ENCODE results near the gene PIAS2. TPM values are rescaled to one million over a fixed set of nuclear protein-coding genes. Genes with fewer than 3 reads are reported as not detected.

The PIAS2 gene
- total RNA-seq, 1 experiment from 2014 or later = 33.6 TPM

GRCh38 chr18:46829947-46830346 lies 87.4 kb downstream of the PIAS2 start:
- no peak overlapping the region for H3K27ac Mint-ChIP-seq (ENCODE audit: unreplicated experiment)
- H3K27me3 Mint-ChIP-seq (ENCODE audit: unreplicated experiment) = no peaks in the 10 kb centered on the region
- no peak overlapping the region for H3K4me3 Mint-ChIP-seq (ENCODE audit: low read depth, unreplicated experiment)
- no peak for TF ChIP-seq CTCF (IDR thresholded peaks at IDR 0.05; ENCODE audit: unreplicated experiment)
- BruUV-seq (replicated peaks) = no TSS peak
- no peaks in the 10 kb centered on the region for H3K4me1 Mint-ChIP-seq (ENCODE audit: low read depth, unreplicated experiment)
- H3K36me3 Mint-ChIP-seq (ENCODE audit: insufficient read depth, unreplicated experiment) = peaks cover 10% of the 10 kb centered on the region
- DNase-seq = no peak
- H3K9me3 Mint-ChIP-seq (ENCODE audit: low read depth, unreplicated experiment) = no peaks in the 10 kb centered on the region
- CTCF ChIA-PET = interaction anchor here (0.5 kb wide), 1 partner anchor 1432 kb away, joined by 3 read pairs; no protein-coding TSS in a partner anchor
- intact Hi-C loops (cut with micrococcal nuclease; ENCODE audit: unreplicated experiment) = no loop called here

GRCh38 chr18:46829531-46829930 lies 87.8 kb downstream of the PIAS2 start:
- Mint-ChIP-seq H3K4me1 (ENCODE audit: low read depth, unreplicated experiment) (no peaks in the 10 kb centered on the region), H3K36me3 (ENCODE audit: insufficient read depth, unreplicated experiment) (peaks cover 10% of the 10 kb centered on the region), H3K9me3 (ENCODE audit: low read depth, unreplicated experiment) (no peaks in the 10 kb centered on the region), H3K27ac (ENCODE audit: unreplicated experiment) (no peak overlapping the region), H3K4me3 (ENCODE audit: low read depth, unreplicated experiment) (no peak overlapping the region), H3K27me3 (ENCODE audit: unreplicated experiment) (no peaks in the 10 kb centered on the region)
- TF ChIP-seq CTCF (IDR thresholded peaks at IDR 0.05; ENCODE audit: unreplicated experiment) = no peak
- CTCF ChIA-PET = no interaction called here
- DNase-seq = no peak
- intact Hi-C loops (cut with micrococcal nuclease; ENCODE audit: unreplicated experiment) = no loop called here
- no TSS peak for BruUV-seq (replicated peaks)

GRCh38 chr18:46821856-46822711 lies 95.2 kb downstream of the PIAS2 start:
- Mint-ChIP-seq H3K4me3 (ENCODE audit: low read depth, unreplicated experiment) (no peak overlapping the region), H3K4me1 (ENCODE audit: low read depth, unreplicated experiment) (no peaks in the 10 kb centered on the region), H3K27ac (ENCODE audit: unreplicated experiment) (no peak overlapping the region), H3K36me3 (ENCODE audit: insufficient read depth, unreplicated experiment) (peaks cover under 1% of the 10 kb centered on the region), H3K9me3 (ENCODE audit: low read depth, unreplicated experiment) (no peaks in the 10 kb centered on the region), H3K27me3 (ENCODE audit: unreplicated experiment) (no peaks in the 10 kb centered on the region)
- BruUV-seq (replicated peaks) = no TSS peak
- no peak for TF ChIP-seq CTCF (IDR thresholded peaks at IDR 0.05; ENCODE audit: unreplicated experiment)
- no peak for DNase-seq
- intact Hi-C loops (cut with micrococcal nuclease; ENCODE audit: unreplicated experiment) = no loop called here
- CTCF ChIA-PET = no interaction called here

- Mint-ChIP-seq H3K4me1 (ENCODE audit: low read depth, unreplicated experiment) (no peaks in the 10 kb centered on the region), H3K27me3 (ENCODE audit: unreplicated experiment) (no peaks in the 10 kb centered on the region), H3K9me3 (ENCODE audit: low read depth, unreplicated experiment) (no peaks in the 10 kb centered on the region), H3K27ac (ENCODE audit: unreplicated experiment) (no peak overlapping the region), H3K36me3 (ENCODE audit: insufficient read depth, unreplicated experiment) (no peaks in the 10 kb centered on the region), H3K4me3 (ENCODE audit: low read depth, unreplicated experiment) (no peak overlapping the region)
- no TSS peak for BruUV-seq (replicated peaks)
- DNase-seq = no peak
- no peak for TF ChIP-seq CTCF (IDR thresholded peaks at IDR 0.05; ENCODE audit: unreplicated experiment)
- CTCF ChIA-PET = no interaction called here
- intact Hi-C loops (cut with micrococcal nuclease; ENCODE audit: unreplicated experiment) = no loop called here
These were observed 96.4 kb downstream of the PIAS2 start for GRCh38 chr18:46820863-46821262.
